GM18517 (cell line): ENCODE data around the gene CTIF.

Experiments used
- ATAC-seq: cut with Tn5 transposase; IDR thresholded peaks from one replicate; pipeline ENCODE4 v1.9.1; 2021; ENCODE audit warnings: mild to moderate bottlenecking, moderate library complexity; ENCODE audit not compliant: unreplicated experiment

Gene CTIF

GRCh38 chr18:48531908-48532307, 6.9 kb upstream of the CTIF start:
- ATAC-seq = no peak

GRCh38 chr18:48533340-48534070, 5.3 kb upstream of the CTIF start:
- no peak for ATAC-seq

GRCh38 chr18:48534364-48534763, 4.5 kb upstream of the CTIF start:
- no peak for ATAC-seq

GRCh38 chr18:48535956-48536355, 2.9 kb upstream of the CTIF start:
- no peak for ATAC-seq

- no peak for ATAC-seq
Measured at GRCh38 chr18:48536516-48536915, 2.3 kb upstream of the CTIF start.

GRCh38 chr18:48539406-48540250, 797 bp downstream of the CTIF start:
- ATAC-seq = no peak

- ATAC-seq = peak; percentile 30
Measured at GRCh38 chr18:48540251-48541025, 1.6 kb downstream of the CTIF start.

- peak; percentile 49 for ATAC-seq
Measured at GRCh38 chr18:48541026-48541746, 2.4 kb downstream of the CTIF start.

GRCh38 chr18:48541747-48542400, 3.0 kb downstream of the CTIF start:
- ATAC-seq = no peak

- no peak for ATAC-seq
Measured at GRCh38 chr18:48542513-48543181, 3.8 kb downstream of the CTIF start.

- no peak for ATAC-seq
Measured at GRCh38 chr18:48543228-48543627, 4.4 kb downstream of the CTIF start.

- no peak for ATAC-seq
Measured at GRCh38 chr18:48544116-48544515, 5.3 kb downstream of the CTIF start.

GRCh38 chr18:48544661-48545415, 6.0 kb downstream of the CTIF start:
- ATAC-seq = no peak

- ATAC-seq = no peak
Measured at GRCh38 chr18:48545757-48546321, 7.0 kb downstream of the CTIF start.

GRCh38 chr18:48546396-48546795, 7.6 kb downstream of the CTIF start:
- ATAC-seq = no peak

GRCh38 chr18:48547531-48547981, 8.7 kb downstream of the CTIF start:
- ATAC-seq = no peak

GRCh38 chr18:48548011-48548771, 9.4 kb downstream of the CTIF start:
- ATAC-seq = no peak

GRCh38 chr18:48548921-48549320, 10.1 kb downstream of the CTIF start:
- ATAC-seq = no peak
